Liver (tissue), 9 donors: ENCODE data around the gene MOCS2. TPM values are rescaled to one million over a fixed set of nuclear protein-coding genes. Genes with fewer than 3 reads are reported as not detected.

Experiments used
- DNase-seq: peaks from one replicate; pipeline ENCODE4 v3.0.0-alpha.2; 2017; ENCODE audit warnings: low spot score
- H3K27ac ChIP-seq, 2 donors: one replicate each; pipeline ENCODE4 v1.7.0; 2013; ENCODE audit warnings: inconsistent platforms in 2 of 2, low read length in 2 of 2, control low read depth in 1 of 2, low read depth in 1 of 2, mild to moderate bottlenecking in 1 of 2
- H3K27me3 ChIP-seq, 4 donors: one replicate each; pipeline versions ENCODE4 v1.6.1 to v1.7.0; 2013; ENCODE audit warnings: low read length in 3 of 4, inconsistent platforms in 1 of 4, mild to moderate bottlenecking in 1 of 4, moderate library complexity in 1 of 4; ENCODE audit not compliant: control insufficient read depth in 4 of 4, insufficient read depth in 4 of 4
- H3K36me3 ChIP-seq, 4 donors: one replicate each; pipeline versions ENCODE4 v1.6.1 to v1.7.0; 2013; ENCODE audit warnings: low read length in 3 of 4, mild to moderate bottlenecking in 3 of 4, low read depth in 1 of 4, moderate library complexity in 1 of 4; ENCODE audit not compliant: control insufficient read depth in 4 of 4, insufficient read depth in 3 of 4
- H3K4me1 ChIP-seq, 4 donors: one replicate each; pipeline versions ENCODE4 v1.6.1 to v1.7.0; 2013; ENCODE audit warnings: low read length in 3 of 4, mild to moderate bottlenecking in 3 of 4, moderate library complexity in 1 of 4; ENCODE audit not compliant: control insufficient read depth in 4 of 4, insufficient read depth in 4 of 4
- H3K4me3 ChIP-seq, 3 donors: one replicate each; pipeline versions ENCODE4 v1.6.1 to v1.7.0; 2013; ENCODE audit warnings: low read length in 3 of 3, control low read depth in 1 of 3, low read depth in 1 of 3, mild to moderate bottlenecking in 1 of 3
- H3K9ac ChIP-seq, 2 donors: one replicate each; pipeline ENCODE4 v1.7.0; 2013; ENCODE audit warnings: low read length in 2 of 2, mild to moderate bottlenecking in 2 of 2, moderate library complexity in 2 of 2, control low read depth in 1 of 2, low read depth in 1 of 2
- H3K9me3 ChIP-seq, 4 donors: one replicate each; pipeline versions ENCODE4 v1.6.1 to v1.7.0; 2013; ENCODE audit warnings: low read length in 3 of 4; ENCODE audit not compliant: control insufficient read depth in 4 of 4
- EGR1 ChIP-seq, 2 donors: IDR thresholded peaks; 2 replicates each; pipeline ENCODE4 v1.6.1; 2016 to 2018; ENCODE audit warnings: antibody characterized with exemption in 2 of 2, low read depth in 2 of 2
- FOXA1 ChIP-seq: IDR thresholded peaks from 2 replicates; pipeline ENCODE4 v1.6.1; 2016; ENCODE audit warnings: antibody characterized with exemption
- FOXA2 ChIP-seq: IDR thresholded peaks from 2 replicates; pipeline ENCODE4 v1.6.1; 2016; ENCODE audit warnings: antibody characterized with exemption
- HNF4A ChIP-seq, 2 donors: conservative IDR thresholded peaks; 2 replicates each; pipeline ENCODE4 v1.6.1; 2016; ENCODE audit warnings: antibody characterized with exemption in 2 of 2, mild to moderate bottlenecking in 2 of 2
- HNF4G ChIP-seq: IDR thresholded peaks from 2 replicates; pipeline ENCODE4 v1.6.1; 2016; ENCODE audit warnings: antibody characterized with exemption
- JUND ChIP-seq, 2 donors: IDR thresholded peaks; 2 replicates each; pipeline ENCODE4 v1.6.1; 2016; ENCODE audit warnings: antibody characterized with exemption in 2 of 2
- NR2F2 ChIP-seq: IDR thresholded peaks from 2 replicates; pipeline ENCODE4 v1.6.1; 2016; ENCODE audit warnings: antibody characterized with exemption
- RAD21 ChIP-seq, 2 donors: IDR thresholded peaks; 2 replicates each; pipeline ENCODE4 v1.6.1; 2016; ENCODE audit warnings: antibody characterized with exemption in 2 of 2, mild to moderate bottlenecking in 2 of 2
- RXRA ChIP-seq, 2 donors: IDR thresholded peaks; 2 replicates each; pipeline ENCODE4 v1.6.1; 2017 to 2018; ENCODE audit warnings: antibody characterized with exemption in 2 of 2, mild to moderate bottlenecking in 1 of 2
- SP1 ChIP-seq: IDR thresholded peaks from 2 replicates; pipeline ENCODE4 v1.6.1; 2018; ENCODE audit warnings: antibody characterized with exemption, mild to moderate bottlenecking
- TAF1 ChIP-seq: conservative IDR thresholded peaks from 2 replicates; pipeline ENCODE4 v1.6.1; 2016; ENCODE audit warnings: antibody characterized with exemption, mild to moderate bottlenecking
- YY1 ChIP-seq: IDR thresholded peaks from 2 replicates; pipeline ENCODE4 v1.6.1; 2016; ENCODE audit warnings: antibody characterized with exemption, mild to moderate bottlenecking
- WGBS: extraction: QIAGEN DNeasy Blood & Tissue Kit; methylation state at CpG from one replicate; pipeline ENCODE4 v1.1.7; 2013; 5-methylcytosine and 5-hydroxymethylcytosine counted together
- polyA plus RNA-seq, 2 donors: library from polyadenylated mRNA; stranded (reverse) in 1 of 2; unstranded in 1 of 2; fragments of 200-250 nt in 1 of 2; fragments of >200 nt in 1 of 2; fragmentation: Nextera tagmentation in 1 of 2; extraction: Ambion mirVana in 1 of 2; gene quantifications; one replicate each; pipeline versions ENCODE4 v1.2.1 to v1.2.3, GENCODE V29; 2013 to 2015
- total RNA-seq, 2 donors: library from RNA; depleted of rRNA; stranded (reverse); fragments of >200 nt; gene quantifications; one replicate each; pipeline ENCODE4 v1.2.3, GENCODE V29; 2014
- TF ChIP-seq, protein P1 (sequence below): IDR thresholded peaks from 2 replicates; pipeline ENCODE4 v1.6.1; 2016; ENCODE audit warnings: antibody characterized with exemption
- TF ChIP-seq, protein P2 (sequence below): IDR thresholded peaks from 2 replicates; pipeline ENCODE4 v1.6.1; 2016; ENCODE audit warnings: antibody characterized with exemption
- TF ChIP-seq, protein P3 (sequence below): fragments of 150-350 bp; IDR thresholded peaks from 2 replicates; pipeline ENCODE4 v1.5.1; 2017; ENCODE audit warnings: improper control_type of control experiment, low read depth, low read length; ENCODE audit not compliant: missing input control
- TF ChIP-seq, protein P4 (sequence below): IDR thresholded peaks from 2 replicates; pipeline ENCODE4 v1.6.1; 2016; ENCODE audit warnings: antibody characterized with exemption, mild to moderate bottlenecking
- donor health status: healthy.
- donor health status: healthy.
- donor health status: healthy.
- donor health status: healthy.
- donor health status: healthy.

MOCS2 gene
- total and polyA plus RNA-seq, 4 donors: 13.2 to 58.5 (median 39.1) TPM

DNA sequence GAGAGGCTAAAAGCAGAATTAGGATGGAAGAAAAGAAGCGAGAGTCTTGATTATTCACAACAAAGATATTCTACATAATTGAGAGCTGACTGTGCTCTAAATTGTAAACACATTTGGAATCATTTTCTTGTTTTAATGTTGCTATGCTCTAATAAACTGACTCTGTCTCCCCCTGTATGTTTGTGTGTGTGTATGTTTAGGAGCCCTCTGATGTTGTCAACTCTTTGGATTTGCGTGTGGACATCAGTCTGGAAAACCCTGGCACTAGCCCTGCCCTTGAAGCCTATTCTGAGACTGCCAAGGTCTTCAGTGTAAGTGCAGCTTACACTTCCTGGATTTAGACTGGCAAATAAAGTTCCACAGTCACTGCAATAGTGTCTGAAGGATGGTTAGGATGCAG, 37.8 kb downstream of the MOCS2 start:
- 84% methylated on average over 2 of the region's 2 CpGs for WGBS
- H3K9ac ChIP-seq: no peak overlapping the region
- no peak overlapping the region for H3K4me3 ChIP-seq
- TF ChIP-seq NR2F2 (no peak), RXRA (IDR thresholded peaks at IDR 0.05) (no peak), FOXA1 (no peak), JUND (IDR thresholded peaks at IDR 0.05) (no peak)
- TF ChIP-seq, protein P1, sequence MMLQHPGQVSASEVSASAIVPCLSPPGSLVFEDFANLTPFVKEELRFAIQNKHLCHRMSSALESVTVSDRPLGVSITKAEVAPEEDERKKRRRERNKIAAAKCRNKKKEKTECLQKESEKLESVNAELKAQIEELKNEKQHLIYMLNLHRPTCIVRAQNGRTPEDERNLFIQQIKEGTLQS: no peak
- no peak for DNase-seq
- no peaks in the 10 kb centered on the region for H3K9me3 ChIP-seq
- no peaks in the 10 kb centered on the region for H3K36me3 ChIP-seq
- no peaks in the 10 kb centered on the region for H3K27me3 ChIP-seq
- no peak overlapping the region for H3K27ac ChIP-seq
- no peaks in the 10 kb centered on the region for H3K4me1 ChIP-seq

DNA sequence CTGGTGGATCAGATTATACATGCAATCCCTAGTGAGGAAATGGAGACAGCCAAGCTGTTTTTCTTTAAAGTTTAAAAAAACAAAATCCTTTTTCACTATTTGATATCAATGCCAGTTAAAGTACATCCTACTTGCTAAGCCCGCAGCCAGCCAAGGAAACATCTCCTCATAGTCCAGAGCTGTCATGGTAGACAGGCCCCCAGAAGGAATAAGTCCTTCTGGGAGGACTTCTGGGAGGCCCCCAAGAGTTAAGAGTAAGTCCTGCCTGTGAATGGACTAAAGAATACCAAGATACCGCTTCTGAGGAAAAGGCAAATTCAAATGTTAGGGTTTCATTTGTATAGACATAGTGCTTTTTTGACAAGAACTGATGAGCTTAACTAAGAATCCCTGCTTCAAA, 38.3 kb downstream of the MOCS2 start:
- H3K9ac ChIP-seq: no peak overlapping the region
- H3K27me3 ChIP-seq: no peaks in the 10 kb centered on the region
- no peak for TF ChIP-seq HNF4A (conservative IDR thresholded peaks at IDR 0.05)
- no peak for TF ChIP-seq HNF4G
- TF ChIP-seq JUND (IDR thresholded peaks at IDR 0.05): no peak
- no peak for TF ChIP-seq SP1
- no peak for TF ChIP-seq YY1
- no peak for TF ChIP-seq EGR1 (IDR thresholded peaks at IDR 0.05; ENCODE audit: low read depth in 2 of 2)
- TF ChIP-seq, protein P2, sequence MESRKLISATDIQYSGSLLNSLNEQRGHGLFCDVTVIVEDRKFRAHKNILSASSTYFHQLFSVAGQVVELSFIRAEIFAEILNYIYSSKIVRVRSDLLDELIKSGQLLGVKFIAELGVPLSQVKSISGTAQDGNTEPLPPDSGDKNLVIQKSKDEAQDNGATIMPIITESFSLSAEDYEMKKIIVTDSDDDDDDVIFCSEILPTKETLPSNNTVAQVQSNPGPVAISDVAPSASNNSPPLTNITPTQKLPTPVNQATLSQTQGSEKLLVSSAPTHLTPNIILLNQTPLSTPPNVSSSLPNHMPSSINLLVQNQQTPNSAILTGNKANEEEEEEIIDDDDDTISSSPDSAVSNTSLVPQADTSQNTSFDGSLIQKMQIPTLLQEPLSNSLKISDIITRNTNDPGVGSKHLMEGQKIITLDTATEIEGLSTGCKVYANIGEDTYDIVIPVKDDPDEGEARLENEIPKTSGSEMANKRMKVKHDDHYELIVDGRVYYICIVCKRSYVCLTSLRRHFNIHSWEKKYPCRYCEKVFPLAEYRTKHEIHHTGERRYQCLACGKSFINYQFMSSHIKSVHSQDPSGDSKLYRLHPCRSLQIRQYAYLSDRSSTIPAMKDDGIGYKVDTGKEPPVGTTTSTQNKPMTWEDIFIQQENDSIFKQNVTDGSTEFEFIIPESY: no peak
- no peak for TF ChIP-seq RAD21 (IDR thresholded peaks at IDR 0.05)
- TF ChIP-seq, protein P3, sequence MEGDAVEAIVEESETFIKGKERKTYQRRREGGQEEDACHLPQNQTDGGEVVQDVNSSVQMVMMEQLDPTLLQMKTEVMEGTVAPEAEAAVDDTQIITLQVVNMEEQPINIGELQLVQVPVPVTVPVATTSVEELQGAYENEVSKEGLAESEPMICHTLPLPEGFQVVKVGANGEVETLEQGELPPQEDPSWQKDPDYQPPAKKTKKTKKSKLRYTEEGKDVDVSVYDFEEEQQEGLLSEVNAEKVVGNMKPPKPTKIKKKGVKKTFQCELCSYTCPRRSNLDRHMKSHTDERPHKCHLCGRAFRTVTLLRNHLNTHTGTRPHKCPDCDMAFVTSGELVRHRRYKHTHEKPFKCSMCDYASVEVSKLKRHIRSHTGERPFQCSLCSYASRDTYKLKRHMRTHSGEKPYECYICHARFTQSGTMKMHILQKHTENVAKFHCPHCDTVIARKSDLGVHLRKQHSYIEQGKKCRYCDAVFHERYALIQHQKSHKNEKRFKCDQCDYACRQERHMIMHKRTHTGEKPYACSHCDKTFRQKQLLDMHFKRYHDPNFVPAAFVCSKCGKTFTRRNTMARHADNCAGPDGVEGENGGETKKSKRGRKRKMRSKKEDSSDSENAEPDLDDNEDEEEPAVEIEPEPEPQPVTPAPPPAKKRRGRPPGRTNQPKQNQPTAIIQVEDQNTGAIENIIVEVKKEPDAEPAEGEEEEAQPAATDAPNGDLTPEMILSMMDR: no peak
- TF ChIP-seq, protein P4, sequence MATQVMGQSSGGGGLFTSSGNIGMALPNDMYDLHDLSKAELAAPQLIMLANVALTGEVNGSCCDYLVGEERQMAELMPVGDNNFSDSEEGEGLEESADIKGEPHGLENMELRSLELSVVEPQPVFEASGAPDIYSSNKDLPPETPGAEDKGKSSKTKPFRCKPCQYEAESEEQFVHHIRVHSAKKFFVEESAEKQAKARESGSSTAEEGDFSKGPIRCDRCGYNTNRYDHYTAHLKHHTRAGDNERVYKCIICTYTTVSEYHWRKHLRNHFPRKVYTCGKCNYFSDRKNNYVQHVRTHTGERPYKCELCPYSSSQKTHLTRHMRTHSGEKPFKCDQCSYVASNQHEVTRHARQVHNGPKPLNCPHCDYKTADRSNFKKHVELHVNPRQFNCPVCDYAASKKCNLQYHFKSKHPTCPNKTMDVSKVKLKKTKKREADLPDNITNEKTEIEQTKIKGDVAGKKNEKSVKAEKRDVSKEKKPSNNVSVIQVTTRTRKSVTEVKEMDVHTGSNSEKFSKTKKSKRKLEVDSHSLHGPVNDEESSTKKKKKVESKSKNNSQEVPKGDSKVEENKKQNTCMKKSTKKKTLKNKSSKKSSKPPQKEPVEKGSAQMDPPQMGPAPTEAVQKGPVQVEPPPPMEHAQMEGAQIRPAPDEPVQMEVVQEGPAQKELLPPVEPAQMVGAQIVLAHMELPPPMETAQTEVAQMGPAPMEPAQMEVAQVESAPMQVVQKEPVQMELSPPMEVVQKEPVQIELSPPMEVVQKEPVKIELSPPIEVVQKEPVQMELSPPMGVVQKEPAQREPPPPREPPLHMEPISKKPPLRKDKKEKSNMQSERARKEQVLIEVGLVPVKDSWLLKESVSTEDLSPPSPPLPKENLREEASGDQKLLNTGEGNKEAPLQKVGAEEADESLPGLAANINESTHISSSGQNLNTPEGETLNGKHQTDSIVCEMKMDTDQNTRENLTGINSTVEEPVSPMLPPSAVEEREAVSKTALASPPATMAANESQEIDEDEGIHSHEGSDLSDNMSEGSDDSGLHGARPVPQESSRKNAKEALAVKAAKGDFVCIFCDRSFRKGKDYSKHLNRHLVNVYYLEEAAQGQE: no peak
- TF ChIP-seq FOXA2: no peak
- TF ChIP-seq TAF1: no peak
- TF ChIP-seq NR2F2: no peak
- no peaks in the 10 kb centered on the region for H3K36me3 ChIP-seq
- no peaks in the 10 kb centered on the region for H3K9me3 ChIP-seq
- no peaks in the 10 kb centered on the region for H3K4me1 ChIP-seq
- H3K27ac ChIP-seq: no peak overlapping the region
- 92% methylated on average over 2 of the region's 2 CpGs for WGBS
- DNase-seq: no peak
- H3K4me3 ChIP-seq: no peak overlapping the region
